Measurements from ENCODE around the gene HYOU1.

GRCh38 chr11:119062779-119063178, 5.8 kb upstream of the HYOU1 start:
- TF ChIP-seq SUZ12 (IDR thresholded peaks at IDR 0.05) (no peak), BHLHE40 (IDR thresholded peaks at IDR 0.05; ENCODE audit: borderline replicate concordance) (no peak), FOXA1 (IDR thresholded peaks at IDR 0.05) (no peak), SP1 (IDR thresholded peaks at IDR 0.05) (no peak), FOXK2 (IDR thresholded peaks at IDR 0.05) (no peak), PKNOX1 (IDR thresholded peaks at IDR 0.05) (no peak), FOXM1 (IDR thresholded peaks at IDR 0.05; ENCODE audit: borderline replicate concordance) (no peak), ELF4 (IDR thresholded peaks at IDR 0.05) (no peak), ZNF384 (IDR thresholded peaks at IDR 0.05) (no peak), TARDBP (IDR thresholded peaks at IDR 0.05) (no peak), L3MBTL2 (conservative IDR thresholded peaks at IDR 0.05) (no peak), HDGF (IDR thresholded peaks at IDR 0.05; ENCODE audit: borderline replicate concordance) (no peak), NFRKB (IDR thresholded peaks at IDR 0.05) (no peak)

All from HEK293T (cell line).